Endodermal cell (in vitro differentiated cells): Measurements from ENCODE around the gene ABR. TPM values are rescaled to one million over a fixed set of nuclear protein-coding genes. Genes with fewer than 3 reads are reported as not detected.

Experiments used
- DNase-seq: peaks from one replicate; pipeline ENCODE4 v3.0.0-alpha.2; 2017
- H3K27ac ChIP-seq: 2 replicates; pipeline ENCODE4 v1.5.1; 2013; ENCODE audit warnings: mild to moderate bottlenecking, low read depth, low read length, moderate library complexity
- H3K27me3 ChIP-seq: 2 replicates; pipeline ENCODE4 v1.6.1; 2013; ENCODE audit warnings: mild to moderate bottlenecking, low read length, moderate library complexity; ENCODE audit not compliant: insufficient read depth, control insufficient read depth, poor library complexity, severe bottlenecking
- H3K36me3 ChIP-seq: 2 replicates; pipeline ENCODE4 v1.7.0; 2013; ENCODE audit warnings: mild to moderate bottlenecking, low read length, moderate library complexity; ENCODE audit not compliant: control insufficient read depth, insufficient read depth
- H3K4me1 ChIP-seq: one replicate; pipeline ENCODE4 v1.7.0; 2013; ENCODE audit warnings: low read length; ENCODE audit not compliant: control insufficient read depth, insufficient read depth
- H3K4me3 ChIP-seq: 2 replicates; pipeline ENCODE4 v1.5.1; 2013; ENCODE audit warnings: mild to moderate bottlenecking, low read length, moderate library complexity
- H3K9ac ChIP-seq: 2 replicates; pipeline ENCODE4 v1.6.1; 2013; ENCODE audit warnings: mild to moderate bottlenecking, low read length, moderate library complexity; ENCODE audit not compliant: poor library complexity, severe bottlenecking; ENCODE audit errors: extremely low read depth
- H3K9me3 ChIP-seq: 2 replicates; pipeline ENCODE4 v1.6.1; 2013; ENCODE audit warnings: mild to moderate bottlenecking, low read length, moderate library complexity; ENCODE audit not compliant: control insufficient read depth
- H3K27ac Mint-ChIP-seq: 2 replicates; pipeline ENCODE4 v1.8.0; 2020; ENCODE audit warnings: mixed read lengths
- H3K27me3 Mint-ChIP-seq: 2 replicates; pipeline ENCODE4 v1.8.0; 2021; ENCODE audit warnings: mild to moderate bottlenecking, mixed read lengths; ENCODE audit not compliant: insufficient read depth
- H3K36me3 Mint-ChIP-seq: 2 replicates; pipeline ENCODE4 v1.8.0; 2020; ENCODE audit warnings: low read depth, mixed read lengths
- H3K4me1 Mint-ChIP-seq: 2 replicates; pipeline ENCODE4 v1.8.0; 2020; ENCODE audit warnings: mixed read lengths
- H3K4me3 Mint-ChIP-seq: 2 replicates; pipeline ENCODE4 v1.8.0; 2020; ENCODE audit warnings: mild to moderate bottlenecking, moderate library complexity, mixed read lengths
- H3K9me3 Mint-ChIP-seq: 2 replicates; pipeline ENCODE4 v1.8.0; 2020; ENCODE audit warnings: mild to moderate bottlenecking, mixed read lengths
- CTCF ChIP-seq: fragments of 200-600 bp; sonication (generic); conservative IDR thresholded peaks from 2 replicates; pipeline ENCODE4 v1.5.0; 2021; ENCODE audit warnings: antibody characterized with exemption, mild to moderate bottlenecking
- WGBS, 2 experiments: methylation state at CpG; one replicate each; pipeline versions ENCODE4 v1.1.5 to v1.1.7; 2013; ENCODE audit warnings: missing lambda C conversion rate in 2 of 2, mixed read lengths in 1 of 2; ENCODE audit not compliant: insufficient coverage in 1 of 2, insufficient read length in 1 of 2; 5-methylcytosine and 5-hydroxymethylcytosine counted together
- total RNA-seq, 2 donors: library from RNA; stranded (reverse); fragmentation: NEBNext Ultra II Directional in 1 of 2; extraction: Animal tissue kit (Norgen Biotek cat#: 25700) in 1 of 2; gene quantifications; 2 replicates in 1 of 2; 3 replicates in 1 of 2; pipeline ENCODE4 v1.2.1, GENCODE V29; 2021

The ABR gene
- total RNA-seq, 2 donors from 2014 or later: 51.1 to 58.7 TPM

- H3K9ac ChIP-seq: no peak overlapping the region
- 93 to 95% methylated on average over 4 to 6 of the region's 6 CpGs for WGBS, 2 experiments
- Mint-ChIP-seq H3K27ac (no peak overlapping the region), H3K9me3 (no peaks in the 10 kb centered on the region), H3K27me3 (peaks cover 8% of the 10 kb centered on the region), H3K4me1 (peaks cover 19% of the 10 kb centered on the region), H3K4me3 (no peak overlapping the region), H3K36me3 (no peaks in the 10 kb centered on the region)
- no peak for DNase-seq
- no peaks in the 10 kb centered on the region for H3K36me3 ChIP-seq
- no peaks in the 10 kb centered on the region for H3K27me3 ChIP-seq
- no peak overlapping the region for H3K27ac ChIP-seq
- TF ChIP-seq CTCF: no peak
- no peaks in the 10 kb centered on the region for H3K4me1 ChIP-seq
- H3K9me3 ChIP-seq: no peaks in the 10 kb centered on the region
- H3K4me3 ChIP-seq: no peak overlapping the region
Observed at GRCh38 chr17:1208966-1209365, 29.2 kb upstream of the ABR start.

- Mint-ChIP-seq H3K27me3 (peaks cover 14% of the 10 kb centered on the region), H3K27ac (no peak overlapping the region), H3K9me3 (no peaks in the 10 kb centered on the region), H3K4me1 (peaks cover 10% of the 10 kb centered on the region), H3K4me3 (no peak overlapping the region), H3K36me3 (no peaks in the 10 kb centered on the region)
- no peaks in the 10 kb centered on the region for H3K9me3 ChIP-seq
- 92 to 95% methylated on average over 12 of the region's 12 CpGs for WGBS, 2 experiments
- no peaks in the 10 kb centered on the region for H3K4me1 ChIP-seq
- no peak overlapping the region for H3K4me3 ChIP-seq
- no peaks in the 10 kb centered on the region for H3K36me3 ChIP-seq
- no peak overlapping the region for H3K9ac ChIP-seq
- no peak overlapping the region for H3K27ac ChIP-seq
- TF ChIP-seq CTCF: no peak
- no peaks in the 10 kb centered on the region for H3K27me3 ChIP-seq
- DNase-seq: no peak
Observed at GRCh38 chr17:1206026-1206777, 26.4 kb upstream of the ABR start.

GRCh38 chr17:1203967-1204291 lies 24.1 kb upstream of the ABR start:
- H3K9me3 ChIP-seq: no peaks in the 10 kb centered on the region
- peak overlapping the region; percentile 52 for H3K4me3 Mint-ChIP-seq
- H3K9me3 Mint-ChIP-seq: no peaks in the 10 kb centered on the region
- peaks cover 2% of the 10 kb centered on the region for H3K4me1 ChIP-seq
- peak overlapping the region; percentile 74 for H3K9ac ChIP-seq
- peaks cover 5% of the 10 kb centered on the region for H3K4me1 Mint-ChIP-seq
- peaks cover 14% of the 10 kb centered on the region for H3K27me3 Mint-ChIP-seq
- no peaks in the 10 kb centered on the region for H3K36me3 ChIP-seq
- 60 to 65% methylated on average over 10 to 19 of the region's 19 CpGs for WGBS, 2 experiments
- H3K27ac Mint-ChIP-seq: no peak overlapping the region
- TF ChIP-seq CTCF: peak; percentile 37
- no peaks in the 10 kb centered on the region for H3K36me3 Mint-ChIP-seq
- no peak for DNase-seq
- peak overlapping the region; percentile 79 for H3K4me3 ChIP-seq
- no peaks in the 10 kb centered on the region for H3K27me3 ChIP-seq
- no peak overlapping the region for H3K27ac ChIP-seq
